ENCODE data around the gene HM13. TPM values are rescaled to one million over a fixed set of nuclear protein-coding genes. Genes with fewer than 3 reads are reported as not detected.
"Not testable (repeated sequence)": the region's sequence is repeated elsewhere in the genome, so short reads cannot be mapped to it uniquely, and the experiment has no call there.

HM13 gene
- total RNA-seq, 6 experiments from 2014 or later, result 265 to 332 (median 284) TPM

DNA sequence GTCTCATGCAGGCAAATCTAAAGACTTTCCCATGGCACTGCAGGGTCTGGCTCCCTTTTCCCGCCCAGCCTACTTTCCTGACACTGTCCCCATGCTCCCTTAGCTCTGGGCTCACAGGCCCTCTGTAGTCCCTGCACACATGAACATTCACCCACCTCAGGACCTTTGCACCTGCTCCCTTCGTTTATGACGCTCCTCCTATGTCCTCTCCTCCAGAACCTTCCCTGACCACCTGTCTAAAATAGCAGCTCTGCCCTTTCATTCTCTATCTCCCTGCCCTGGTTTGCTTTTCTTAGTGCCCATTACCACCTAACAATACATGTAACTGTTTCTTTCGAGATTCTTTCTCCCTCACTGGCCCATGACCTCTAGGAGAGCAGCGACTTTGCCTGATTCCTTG, 22.3 kb downstream of the HM13 start:
- H3K27ac Mint-ChIP-seq, result peak overlapping the region; percentile 12
- TF ChIP-seq CTCF (IDR thresholded peaks at IDR 0.05), result no peak
- no peaks in the 10 kb centered on the region for H3K9me3 Mint-ChIP-seq
- peaks cover 70% of the 10 kb centered on the region for H3K4me1 Mint-ChIP-seq (ENCODE audit: low read depth)
- H3K36me3 Mint-ChIP-seq (ENCODE audit: low read depth), result peaks cover 61% of the 10 kb centered on the region
- no peak for DNase-seq
- no peak overlapping the region for H3K4me3 Mint-ChIP-seq
- H3K27me3 Mint-ChIP-seq (ENCODE audit: insufficient read depth), result no peaks in the 10 kb centered on the region

DNA sequence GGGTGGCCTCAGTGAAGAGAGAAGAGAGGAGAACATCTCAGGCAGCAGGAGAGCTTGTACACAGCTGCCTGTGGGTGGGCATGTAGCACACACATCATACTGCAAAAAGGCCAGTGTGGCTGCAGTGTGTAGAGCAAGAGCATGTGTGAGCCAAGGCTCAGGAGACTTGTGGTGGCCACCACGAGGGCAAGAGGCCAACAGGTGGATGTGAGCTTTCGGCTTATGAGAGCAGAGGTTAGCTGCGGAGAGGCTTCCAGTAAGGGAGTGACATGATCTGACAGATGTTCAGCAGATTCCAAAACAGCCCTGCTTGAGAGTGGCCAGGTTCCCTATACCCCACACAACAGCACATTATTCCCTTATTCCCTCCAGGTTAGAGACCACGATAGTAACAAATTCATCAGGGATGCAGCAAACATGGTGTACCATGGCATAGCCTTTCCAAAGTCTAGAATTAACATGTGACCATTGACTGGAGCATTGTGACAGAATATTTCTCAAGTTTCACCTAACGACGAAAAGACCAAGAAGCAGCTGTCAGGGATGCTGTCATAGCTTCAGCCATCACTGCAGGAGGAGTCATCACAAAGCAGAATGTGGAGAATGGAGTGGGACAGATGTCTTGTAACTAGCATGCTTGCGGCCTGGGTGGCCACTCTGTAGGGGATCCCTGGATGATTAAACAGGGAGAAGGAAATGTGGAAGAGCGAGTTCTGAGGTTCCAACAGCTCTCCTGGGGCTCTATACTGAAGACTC, 23.1 kb downstream of the HM13 start:
- Mint-ChIP-seq H3K36me3 (ENCODE audit: low read depth) (peaks cover 55% of the 10 kb centered on the region), H3K27ac (peak overlapping the region; percentile 12), H3K4me3 (no peak overlapping the region), H3K27me3 (ENCODE audit: insufficient read depth) (no peaks in the 10 kb centered on the region), H3K4me1 (ENCODE audit: low read depth) (peaks cover 77% of the 10 kb centered on the region), H3K9me3 (no peaks in the 10 kb centered on the region)
- DNase-seq, result no peak
- no peak for TF ChIP-seq CTCF (IDR thresholded peaks at IDR 0.05)

DNA sequence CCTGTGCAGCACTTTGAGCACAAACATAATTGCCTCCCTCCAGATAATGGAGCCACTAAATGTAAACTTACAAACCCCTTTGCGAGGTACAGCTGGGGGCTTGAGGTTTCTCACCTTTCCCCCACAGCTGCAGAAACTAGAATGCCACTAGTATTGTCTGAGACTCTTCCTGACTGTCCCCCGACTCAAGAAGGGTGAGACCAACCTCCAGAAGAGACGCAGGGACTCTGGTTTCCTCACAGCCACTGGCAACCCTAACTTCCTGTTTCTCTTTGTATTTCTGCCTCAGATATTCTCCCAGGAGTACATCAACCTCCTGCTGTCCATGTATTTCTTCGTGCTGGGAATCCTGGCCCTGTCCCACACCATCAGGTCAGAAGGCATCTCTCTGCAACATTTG, 23.6 kb downstream of the HM13 start:
- H3K27ac Mint-ChIP-seq, result peak overlapping the region; percentile 12
- no peaks in the 10 kb centered on the region for H3K9me3 Mint-ChIP-seq
- H3K27me3 Mint-ChIP-seq (ENCODE audit: insufficient read depth), result peaks cover 4% of the 10 kb centered on the region; the same call in 1 of the 2 replicates
- no peak for DNase-seq
- H3K4me1 Mint-ChIP-seq (ENCODE audit: low read depth), result peaks cover 77% of the 10 kb centered on the region
- TF ChIP-seq CTCF (IDR thresholded peaks at IDR 0.05), result no peak
- H3K36me3 Mint-ChIP-seq (ENCODE audit: low read depth), result peaks cover 54% of the 10 kb centered on the region
- no peak overlapping the region for H3K4me3 Mint-ChIP-seq

DNA sequence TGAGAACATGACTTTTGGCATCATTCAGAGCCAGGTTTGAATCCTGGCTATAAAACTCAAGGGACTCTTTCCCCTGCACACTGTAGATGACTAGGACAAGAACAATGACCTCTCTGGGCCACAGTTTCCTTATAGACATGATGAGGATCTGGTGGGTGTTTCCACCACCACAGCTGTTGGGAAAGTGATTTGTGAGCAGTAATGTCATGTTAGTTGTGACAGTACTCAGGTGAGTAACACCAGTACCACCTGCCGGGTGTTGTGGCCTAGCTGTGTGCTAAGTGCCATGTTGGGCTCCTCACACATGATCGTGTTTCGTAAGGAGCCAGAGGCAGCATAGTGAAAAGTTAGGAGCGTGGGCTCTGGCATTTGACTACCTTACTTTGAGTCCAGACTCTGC, 24.1 kb downstream of the HM13 start:
- Mint-ChIP-seq H3K36me3 (ENCODE audit: low read depth) (peaks cover 56% of the 10 kb centered on the region), H3K4me3 (no peak overlapping the region), H3K4me1 (ENCODE audit: low read depth) (peaks cover 81% of the 10 kb centered on the region), H3K27me3 (ENCODE audit: insufficient read depth) (peaks cover 4% of the 10 kb centered on the region; the same call in 1 of the 2 replicates), H3K27ac (peak overlapping the region; percentile 27), H3K9me3 (no peaks in the 10 kb centered on the region)
- no peak for TF ChIP-seq CTCF (IDR thresholded peaks at IDR 0.05)
- DNase-seq, result no peak

DNA sequence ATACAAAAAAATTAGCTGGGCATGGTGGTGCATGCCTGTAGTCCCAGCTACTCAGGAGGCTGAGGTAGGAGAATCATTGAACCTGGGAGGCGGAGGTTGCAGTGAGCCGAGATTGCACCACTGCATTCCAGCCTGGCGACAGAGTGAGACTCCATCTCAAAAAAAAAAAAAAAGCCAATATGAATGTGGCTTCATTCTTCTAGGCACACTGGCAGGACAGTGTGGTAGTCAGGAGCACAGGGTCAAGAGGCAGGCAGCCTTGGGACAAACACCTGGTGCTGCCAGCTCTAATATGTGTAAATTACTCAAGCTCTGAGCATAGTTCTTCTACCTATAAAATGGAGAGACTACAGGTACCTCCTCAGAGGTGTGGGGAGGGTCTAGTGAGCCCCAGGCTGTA, 25.4 kb downstream of the HM13 start:
- not testable (repeated sequence) for H3K27me3 Mint-ChIP-seq (ENCODE audit: insufficient read depth); H3K9me3 Mint-ChIP-seq; H3K4me3 Mint-ChIP-seq; DNase-seq
- Mint-ChIP-seq H3K4me1 (ENCODE audit: low read depth) (peaks cover 85% of the 10 kb centered on the region), H3K27ac (peak overlapping the region; percentile 75), H3K36me3 (ENCODE audit: low read depth) (peaks cover 56% of the 10 kb centered on the region)

DNA sequence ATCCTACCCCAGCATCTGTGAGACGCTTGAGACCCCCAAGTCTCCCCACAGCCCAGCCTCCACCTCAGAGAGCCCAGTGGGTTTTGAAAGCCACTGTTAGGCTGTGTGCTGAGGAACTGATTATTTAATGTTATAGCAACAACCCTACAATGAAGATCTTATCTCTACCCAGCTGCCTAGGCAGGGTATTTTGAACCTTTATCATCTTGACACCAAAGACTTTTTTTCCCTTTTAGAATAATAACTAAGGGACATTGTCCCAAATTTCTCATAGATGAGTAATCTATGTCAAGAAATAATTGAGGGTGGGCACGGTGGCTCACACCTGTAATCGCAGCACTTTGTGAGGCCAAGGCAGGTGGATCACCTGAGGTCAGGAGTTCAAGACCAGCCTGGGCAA, 26.2 kb downstream of the HM13 start:
- H3K27me3 Mint-ChIP-seq (ENCODE audit: insufficient read depth), result peaks cover 5% of the 10 kb centered on the region
- H3K4me3 Mint-ChIP-seq, result no peak overlapping the region
- H3K36me3 Mint-ChIP-seq (ENCODE audit: low read depth), result peaks cover 56% of the 10 kb centered on the region
- no peak for DNase-seq
- peak overlapping the region; percentile 75 for H3K27ac Mint-ChIP-seq
- H3K4me1 Mint-ChIP-seq (ENCODE audit: low read depth), result peaks cover 86% of the 10 kb centered on the region
- no peaks in the 10 kb centered on the region for H3K9me3 Mint-ChIP-seq
- TF ChIP-seq CTCF (IDR thresholded peaks at IDR 0.05), result no peak
